ENCODE results near the gene EDEM2. TPM values are rescaled to one million over a fixed set of nuclear protein-coding genes. Genes with fewer than 3 reads are reported as not detected.

EDEM2 gene
- polyA plus RNA-seq: 13.3 and 17.4 TPM in 2 replicates
- polyA minus RNA-seq: 9.5 and 11.4 TPM in 2 replicates

DNA sequence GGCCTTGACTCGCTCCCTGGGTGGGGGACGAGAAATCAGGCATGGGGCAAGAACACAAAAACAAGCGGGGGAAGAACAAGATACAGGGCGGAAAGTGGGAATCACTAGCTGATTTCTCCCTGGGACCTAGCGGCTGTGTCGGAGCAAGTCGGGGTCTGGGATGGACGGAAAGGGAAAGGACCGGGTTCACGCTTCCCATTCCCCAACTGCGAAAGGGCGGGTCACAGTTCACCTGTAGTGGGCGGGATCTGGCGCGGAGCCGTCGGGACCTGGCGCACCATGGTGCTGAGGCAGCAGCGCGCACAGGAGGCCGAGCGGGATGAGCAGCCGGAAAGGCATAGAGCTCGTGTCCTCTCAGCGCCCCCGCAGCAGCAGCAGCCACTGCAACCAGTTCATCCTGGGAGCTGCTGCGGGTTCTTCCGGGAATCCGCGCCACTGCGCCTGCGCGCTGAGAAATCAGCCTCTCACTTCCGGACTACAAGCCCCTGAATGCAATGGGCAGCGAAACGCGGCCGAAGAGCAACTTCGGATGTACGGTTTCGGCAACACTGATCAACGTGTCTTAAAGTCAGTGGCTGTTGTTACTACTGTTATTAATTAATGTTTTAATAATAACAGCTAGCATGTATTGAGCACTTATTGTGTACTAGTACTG is at the start of gene EDEM2:
TSS of gene EDEM2 (minus strand) at position 417 of the 655 bp plus-strand sequence. CDS start at position 339, 78 bp downstream.
- Histone ChIP-seq H3K9me3 (ENCODE audit: low read length) (no peaks in the 10 kb centered on the region), H3K9ac (ENCODE audit: low read length) (peak within 1 kb of the TSS; percentile 66), H3K27ac (ENCODE audit: low read length) (peak within 1 kb of the TSS; percentile 58)

DNA sequence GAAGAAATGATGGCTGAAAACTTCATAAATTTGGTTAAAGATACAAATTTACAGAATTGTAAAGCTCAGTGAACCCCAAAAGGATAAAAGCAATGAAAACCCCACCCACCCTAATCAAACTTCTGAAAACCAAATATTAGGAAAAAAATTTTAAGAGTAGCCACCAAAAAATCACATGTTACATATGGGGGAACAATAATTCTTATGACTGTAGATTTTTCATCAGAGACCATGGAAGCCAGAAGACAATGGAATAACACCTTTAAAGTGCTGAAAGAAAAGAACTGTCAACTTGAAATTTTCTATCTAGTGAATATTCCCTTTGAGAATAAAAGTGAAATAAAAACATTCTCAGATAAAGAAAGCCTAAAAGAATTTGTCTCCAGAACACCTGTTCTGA is 49.2 kb upstream of the EDEM2 start:
- no peak overlapping the region for H3K4me3 ChIP-seq (ENCODE audit: low read length)
- no peaks in the 10 kb centered on the region for H3K79me2 ChIP-seq (replicated peaks; ENCODE audit: insufficient read depth, low read length)
- H3K9me3 ChIP-seq (ENCODE audit: low read length): no peaks in the 10 kb centered on the region
- H3K27ac ChIP-seq (ENCODE audit: low read length): no peak overlapping the region
- H3F3A ChIP-seq (ENCODE audit: insufficient read depth, low read length, poor library complexity, severe bottlenecking): no peaks in the 10 kb centered on the region
- no peak overlapping the region for H2AFZ ChIP-seq (ENCODE audit: low read depth, low read length)
- no peak overlapping the region for H3K9ac ChIP-seq (ENCODE audit: low read length)
- TF ChIP-seq EZH2 (IDR thresholded peaks at IDR 0.05; ENCODE audit: borderline replicate concordance, insufficient read depth, low read length, poor library complexity, severe bottlenecking) (no peak), POLR2AphosphoS5 (IDR thresholded peaks at IDR 0.05) (no peak), TAF1 (IDR thresholded peaks at IDR 0.05; ENCODE audit: low read depth) (no peak), EP300 (conservative IDR thresholded peaks at IDR 0.05; ENCODE audit: poor library complexity, severe bottlenecking) (no peak), MXI1 (conservative IDR thresholded peaks at IDR 0.05; ENCODE audit: poor library complexity, severe bottlenecking) (no peak), SMC3 (conservative IDR thresholded peaks at IDR 0.05; ENCODE audit: poor library complexity) (no peak), RAD21 (conservative IDR thresholded peaks at IDR 0.05) (no peak)
- TF ChIP-seq, protein P1, sequence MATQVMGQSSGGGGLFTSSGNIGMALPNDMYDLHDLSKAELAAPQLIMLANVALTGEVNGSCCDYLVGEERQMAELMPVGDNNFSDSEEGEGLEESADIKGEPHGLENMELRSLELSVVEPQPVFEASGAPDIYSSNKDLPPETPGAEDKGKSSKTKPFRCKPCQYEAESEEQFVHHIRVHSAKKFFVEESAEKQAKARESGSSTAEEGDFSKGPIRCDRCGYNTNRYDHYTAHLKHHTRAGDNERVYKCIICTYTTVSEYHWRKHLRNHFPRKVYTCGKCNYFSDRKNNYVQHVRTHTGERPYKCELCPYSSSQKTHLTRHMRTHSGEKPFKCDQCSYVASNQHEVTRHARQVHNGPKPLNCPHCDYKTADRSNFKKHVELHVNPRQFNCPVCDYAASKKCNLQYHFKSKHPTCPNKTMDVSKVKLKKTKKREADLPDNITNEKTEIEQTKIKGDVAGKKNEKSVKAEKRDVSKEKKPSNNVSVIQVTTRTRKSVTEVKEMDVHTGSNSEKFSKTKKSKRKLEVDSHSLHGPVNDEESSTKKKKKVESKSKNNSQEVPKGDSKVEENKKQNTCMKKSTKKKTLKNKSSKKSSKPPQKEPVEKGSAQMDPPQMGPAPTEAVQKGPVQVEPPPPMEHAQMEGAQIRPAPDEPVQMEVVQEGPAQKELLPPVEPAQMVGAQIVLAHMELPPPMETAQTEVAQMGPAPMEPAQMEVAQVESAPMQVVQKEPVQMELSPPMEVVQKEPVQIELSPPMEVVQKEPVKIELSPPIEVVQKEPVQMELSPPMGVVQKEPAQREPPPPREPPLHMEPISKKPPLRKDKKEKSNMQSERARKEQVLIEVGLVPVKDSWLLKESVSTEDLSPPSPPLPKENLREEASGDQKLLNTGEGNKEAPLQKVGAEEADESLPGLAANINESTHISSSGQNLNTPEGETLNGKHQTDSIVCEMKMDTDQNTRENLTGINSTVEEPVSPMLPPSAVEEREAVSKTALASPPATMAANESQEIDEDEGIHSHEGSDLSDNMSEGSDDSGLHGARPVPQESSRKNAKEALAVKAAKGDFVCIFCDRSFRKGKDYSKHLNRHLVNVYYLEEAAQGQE (IDR thresholded peaks at IDR 0.05; ENCODE audit: borderline replicate concordance): no peak
- TF ChIP-seq, protein P2, sequence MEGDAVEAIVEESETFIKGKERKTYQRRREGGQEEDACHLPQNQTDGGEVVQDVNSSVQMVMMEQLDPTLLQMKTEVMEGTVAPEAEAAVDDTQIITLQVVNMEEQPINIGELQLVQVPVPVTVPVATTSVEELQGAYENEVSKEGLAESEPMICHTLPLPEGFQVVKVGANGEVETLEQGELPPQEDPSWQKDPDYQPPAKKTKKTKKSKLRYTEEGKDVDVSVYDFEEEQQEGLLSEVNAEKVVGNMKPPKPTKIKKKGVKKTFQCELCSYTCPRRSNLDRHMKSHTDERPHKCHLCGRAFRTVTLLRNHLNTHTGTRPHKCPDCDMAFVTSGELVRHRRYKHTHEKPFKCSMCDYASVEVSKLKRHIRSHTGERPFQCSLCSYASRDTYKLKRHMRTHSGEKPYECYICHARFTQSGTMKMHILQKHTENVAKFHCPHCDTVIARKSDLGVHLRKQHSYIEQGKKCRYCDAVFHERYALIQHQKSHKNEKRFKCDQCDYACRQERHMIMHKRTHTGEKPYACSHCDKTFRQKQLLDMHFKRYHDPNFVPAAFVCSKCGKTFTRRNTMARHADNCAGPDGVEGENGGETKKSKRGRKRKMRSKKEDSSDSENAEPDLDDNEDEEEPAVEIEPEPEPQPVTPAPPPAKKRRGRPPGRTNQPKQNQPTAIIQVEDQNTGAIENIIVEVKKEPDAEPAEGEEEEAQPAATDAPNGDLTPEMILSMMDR (IDR thresholded peaks at IDR 0.05; ENCODE audit: poor library complexity, severe bottlenecking): no peak
- H3K4me2 ChIP-seq (ENCODE audit: low read length): no peak overlapping the region
- no peaks in the 10 kb centered on the region for H4K20me1 ChIP-seq (ENCODE audit: insufficient read depth)
- H3K36me3 ChIP-seq (ENCODE audit: insufficient read depth, low read length): no peaks in the 10 kb centered on the region
- H3K27me3 ChIP-seq (ENCODE audit: insufficient read depth, low read depth, low read length): no peaks in the 10 kb centered on the region
- no peaks in the 10 kb centered on the region for H3K9me2 ChIP-seq (ENCODE audit: insufficient read depth, low read length)

More for the DNA sequence above, at the start of gene EDEM2:
- TF ChIP-seq, protein P2 (IDR thresholded peaks at IDR 0.05; ENCODE audit: poor library complexity, severe bottlenecking): peak; percentile 51
- TF ChIP-seq EP300 (conservative IDR thresholded peaks at IDR 0.05; ENCODE audit: poor library complexity, severe bottlenecking) (no peak), POLR2AphosphoS5 (IDR thresholded peaks at IDR 0.05) (peak; percentile 63), EZH2 (IDR thresholded peaks at IDR 0.05; ENCODE audit: borderline replicate concordance, insufficient read depth, low read length, poor library complexity, severe bottlenecking) (no peak), SMC3 (conservative IDR thresholded peaks at IDR 0.05; ENCODE audit: poor library complexity) (peak; percentile 42), TAF1 (IDR thresholded peaks at IDR 0.05; ENCODE audit: low read depth) (no peak), RAD21 (conservative IDR thresholded peaks at IDR 0.05) (peak; percentile 35), MXI1 (conservative IDR thresholded peaks at IDR 0.05; ENCODE audit: poor library complexity, severe bottlenecking) (peak; percentile 92)
- TF ChIP-seq, protein P1 (IDR thresholded peaks at IDR 0.05; ENCODE audit: borderline replicate concordance): no peak
- no peaks in the 10 kb centered on the region for H3F3A ChIP-seq (ENCODE audit: insufficient read depth, low read length, poor library complexity, severe bottlenecking)
- H2AFZ ChIP-seq (ENCODE audit: low read depth, low read length): peak within 1 kb of the TSS; percentile 74
- H3K79me2 ChIP-seq (replicated peaks; ENCODE audit: insufficient read depth, low read length): no peaks in the 10 kb centered on the region
- peak within 1 kb of the TSS; percentile 90 for H3K4me3 ChIP-seq (ENCODE audit: low read length)
- no peaks in the 10 kb centered on the region for H3K9me2 ChIP-seq (ENCODE audit: insufficient read depth, low read length)
- no peaks in the 10 kb centered on the region for H4K20me1 ChIP-seq (ENCODE audit: insufficient read depth)
- no peaks in the 10 kb centered on the region for H3K27me3 ChIP-seq (ENCODE audit: insufficient read depth, low read depth, low read length)
- no peaks in the 10 kb centered on the region for H3K36me3 ChIP-seq (ENCODE audit: insufficient read depth, low read length)
- peak within 1 kb of the TSS; percentile 65 for H3K4me2 ChIP-seq (ENCODE audit: low read length)

Measured in neural cell (in vitro differentiated cells).